ENCODE measurements around the gene REG4.
"Not testable (repeated sequence)": the region's sequence is repeated elsewhere in the genome, so short reads cannot be mapped to it uniquely, and the experiment has no call there.

Gene REG4

GRCh38 chr1:119787776-119788175 is 23.5 kb downstream of the REG4 start:
- TF ChIP-seq CTCF (conservative IDR thresholded peaks at IDR 0.05; ENCODE audit: low read depth, low read length): no peak
- Histone ChIP-seq H3K4me1 (ENCODE audit: low read depth, poor library complexity, severe bottlenecking) (peaks cover 62% of the 10 kb centered on the region), H3K27ac (peak overlapping the region; percentile 54), H3K27me3 (ENCODE audit: insufficient read depth, low read depth) (no peaks in the 10 kb centered on the region), H3K4me3 (IDR thresholded peaks at IDR 0.05; ENCODE audit: insufficient read depth, low read depth, low read length) (no peak overlapping the region), H3K9ac (no peak overlapping the region), H2AFZ (ENCODE audit: low read depth) (no peak overlapping the region), H4K20me1 (ENCODE audit: insufficient read depth) (no peaks in the 10 kb centered on the region), H3K79me2 (ENCODE audit: insufficient read depth, low read depth) (no peaks in the 10 kb centered on the region), H3K4me2 (peak overlapping the region; percentile 83), H3K36me3 (ENCODE audit: insufficient read depth) (no peaks in the 10 kb centered on the region)

- H3K4me3 ChIP-seq (IDR thresholded peaks at IDR 0.05; ENCODE audit: insufficient read depth, low read depth, low read length); H3K9ac ChIP-seq; H4K20me1 ChIP-seq (ENCODE audit: insufficient read depth); H3K79me2 ChIP-seq (ENCODE audit: insufficient read depth, low read depth); H3K27ac ChIP-seq; H3K36me3 ChIP-seq (ENCODE audit: insufficient read depth); H2AFZ ChIP-seq (ENCODE audit: low read depth); H3K27me3 ChIP-seq (ENCODE audit: insufficient read depth, low read depth): not testable (repeated sequence)
- peak overlapping the region; percentile 83 for H3K4me2 ChIP-seq
- H3K4me1 ChIP-seq (ENCODE audit: low read depth, poor library complexity, severe bottlenecking): peaks cover 62% of the 10 kb centered on the region
Measured at GRCh38 chr1:119786473-119787050, 24.7 kb downstream of the REG4 start.

GRCh38 chr1:119786046-119786445 is 25.2 kb downstream of the REG4 start:
- not testable (repeated sequence) for H3K79me2 ChIP-seq (ENCODE audit: insufficient read depth, low read depth); H3K9ac ChIP-seq; H2AFZ ChIP-seq (ENCODE audit: low read depth); H3K27ac ChIP-seq; H3K36me3 ChIP-seq (ENCODE audit: insufficient read depth); H4K20me1 ChIP-seq (ENCODE audit: insufficient read depth); H3K27me3 ChIP-seq (ENCODE audit: insufficient read depth, low read depth); H3K4me3 ChIP-seq (IDR thresholded peaks at IDR 0.05; ENCODE audit: insufficient read depth, low read depth, low read length)
- peaks cover 62% of the 10 kb centered on the region for H3K4me1 ChIP-seq (ENCODE audit: low read depth, poor library complexity, severe bottlenecking)
- H3K4me2 ChIP-seq: peak overlapping the region; percentile 83

GRCh38 chr1:119784191-119784781 is 27.0 kb downstream of the REG4 start:
- H2AFZ ChIP-seq (ENCODE audit: low read depth): no peak overlapping the region
- H3K9ac ChIP-seq: no peak overlapping the region
- no peak overlapping the region for H3K27ac ChIP-seq
- H3K79me2 ChIP-seq (ENCODE audit: insufficient read depth, low read depth): no peaks in the 10 kb centered on the region
- no peak for TF ChIP-seq CTCF (conservative IDR thresholded peaks at IDR 0.05; ENCODE audit: low read depth, low read length)
- no peaks in the 10 kb centered on the region for H4K20me1 ChIP-seq (ENCODE audit: insufficient read depth)
- no peak overlapping the region for H3K4me2 ChIP-seq
- H3K36me3 ChIP-seq (ENCODE audit: insufficient read depth): no peaks in the 10 kb centered on the region
- no peaks in the 10 kb centered on the region for H3K27me3 ChIP-seq (ENCODE audit: insufficient read depth, low read depth)
- H3K4me1 ChIP-seq (ENCODE audit: low read depth, poor library complexity, severe bottlenecking): peaks cover 56% of the 10 kb centered on the region
- no peak overlapping the region for H3K4me3 ChIP-seq (IDR thresholded peaks at IDR 0.05; ENCODE audit: insufficient read depth, low read depth, low read length)

GRCh38 chr1:119783354-119784185 is 27.7 kb downstream of the REG4 start:
- H3K27me3 ChIP-seq (ENCODE audit: insufficient read depth, low read depth): no peaks in the 10 kb centered on the region
- no peak overlapping the region for H3K27ac ChIP-seq
- no peak overlapping the region for H3K4me3 ChIP-seq (IDR thresholded peaks at IDR 0.05; ENCODE audit: insufficient read depth, low read depth, low read length)
- no peak overlapping the region for H2AFZ ChIP-seq (ENCODE audit: low read depth)
- no peaks in the 10 kb centered on the region for H3K79me2 ChIP-seq (ENCODE audit: insufficient read depth, low read depth)
- H3K4me2 ChIP-seq: no peak overlapping the region
- H3K9ac ChIP-seq: no peak overlapping the region
- peaks cover 49% of the 10 kb centered on the region for H3K4me1 ChIP-seq (ENCODE audit: low read depth, poor library complexity, severe bottlenecking)
- H4K20me1 ChIP-seq (ENCODE audit: insufficient read depth): no peaks in the 10 kb centered on the region
- no peaks in the 10 kb centered on the region for H3K36me3 ChIP-seq (ENCODE audit: insufficient read depth)
- no peak for TF ChIP-seq CTCF (conservative IDR thresholded peaks at IDR 0.05; ENCODE audit: low read depth, low read length)

All from KMS-11 (cell line).